Activated CD8-positive, alpha-beta T cell treated with anti-CD3 and anti-CD28 coated beads for 36 hours (primary cell): ENCODE results near the gene MS4A5. TPM values are rescaled to one million over a fixed set of nuclear protein-coding genes. Genes with fewer than 3 reads are reported as not detected.

Experiments used
- ATAC-seq: fragments of 200-7000 bp; cut with Tn5 transposase; one replicate; pipeline ENCODE4 v1.10.0; 2021; ENCODE audit warnings: mild to moderate bottlenecking, moderate library complexity
- CTCF ChIA-PET: fragments of 350-600 bp; sonication (Branson Sonifier 250); formaldehyde crosslinking; loops from one replicate; lab custom pipeline; 2021; ENCODE audit warnings: antibody characterized with exemption; lab: Charles Lee
- POLR2A ChIA-PET: fragments of 350-600 bp; sonication (Branson Sonifier 250); formaldehyde crosslinking; loops from one replicate; lab custom pipeline; 2021; ENCODE audit warnings: antibody characterized with exemption; lab: Charles Lee
- DNase-seq: peaks from one replicate; pipeline ENCODE4 v3.0.0-alpha.2; 2020
- H3K27ac Mint-ChIP-seq: one replicate; pipeline ENCODE4 v1.8.0; 2021; ENCODE audit warnings: mild to moderate bottlenecking, mixed read lengths
- H3K27me3 Mint-ChIP-seq: one replicate; pipeline ENCODE4 v1.8.0; 2021; ENCODE audit warnings: mixed read lengths
- H3K36me3 Mint-ChIP-seq: one replicate; pipeline ENCODE4 v1.8.0; 2021; ENCODE audit warnings: low read depth, mixed read lengths
- H3K4me1 Mint-ChIP-seq: one replicate; pipeline ENCODE4 v1.8.0; 2021; ENCODE audit warnings: low read depth, mixed read lengths
- H3K4me3 Mint-ChIP-seq: one replicate; pipeline ENCODE4 v1.8.0; 2021; ENCODE audit warnings: mild to moderate bottlenecking, moderate library complexity, mixed read lengths
- H3K9me3 Mint-ChIP-seq: one replicate; pipeline ENCODE4 v1.8.0; 2021; ENCODE audit warnings: mixed read lengths
- CTCF ChIP-seq: fragments of 200-600 bp; IDR thresholded peaks from one replicate; pipeline ENCODE4 v1.8.0; 2022; ENCODE audit warnings: antibody characterized with exemption, mild to moderate bottlenecking
- intact Hi-C: fragments of 100-400 bp; cut with micrococcal nuclease; formaldehyde crosslinking; loops from one replicate; pipeline ENCODE4 v1.10.0; 2022
- total RNA-seq, 2 experiments: library from RNA; stranded (reverse); gene quantifications; one replicate each; pipeline ENCODE4 v1.2.3, GENCODE V29; 2021

Gene MS4A5
- total RNA-seq, 2 experiments from 2014 or later = not detected

GRCh38 chr11:60493454-60493853 is 64.1 kb downstream of the MS4A5 start:
- H3K36me3 Mint-ChIP-seq = no peaks in the 10 kb centered on the region
- intact Hi-C loops = no loop called here
- DNase-seq (no peak), ATAC-seq (no peak)
- no peak overlapping the region for H3K4me3 Mint-ChIP-seq
- ChIA-PET POLR2A (no interaction called here), CTCF (no interaction called here)
- H3K4me1 Mint-ChIP-seq = no peaks in the 10 kb centered on the region
- H3K9me3 Mint-ChIP-seq = no peaks in the 10 kb centered on the region
- H3K27ac Mint-ChIP-seq = no peak overlapping the region
- H3K27me3 Mint-ChIP-seq = peaks cover 14% of the 10 kb centered on the region
- no peak for TF ChIP-seq CTCF

Other genes starting within 250 kb of the MS4A5 start
- not detected for gene MS4A6A, start 246.5 kb upstream of the MS4A5 start, total RNA-seq
- gene MS4A4E, start 186.4 kb upstream of the MS4A5 start, total RNA-seq = not detected
- not detected for gene MS4A4A, start 148.9 kb upstream of the MS4A5 start, total RNA-seq
- not detected for gene MS4A6E, start 102.3 kb upstream of the MS4A5 start, total RNA-seq
- not detected for gene MS4A7, start 51.0 kb upstream of the MS4A5 start, total RNA-seq
- gene MS4A14, start 33.1 kb upstream of the MS4A5 start, total RNA-seq = not detected
- 1 to 10 TPM; 1.7 to 2.1 TPM for gene MS4A1, start 26.3 kb downstream of the MS4A5 start, total RNA-seq
- gene MS4A12, start 63.2 kb downstream of the MS4A5 start, total RNA-seq = not detected
- not detected for gene MS4A13, start 85.8 kb downstream of the MS4A5 start, total RNA-seq